Neural cell (in vitro differentiated cells): ENCODE measurements around the gene LRRC34. TPM values are rescaled to one million over a fixed set of nuclear protein-coding genes. Genes with fewer than 3 reads are reported as not detected.

ENCODE experiments used
- H2AFZ ChIP-seq: fragments of 200-600, 300-800 bp; sonication (generic), shearing (Covaris generic); 2 replicates; pipeline ENCODE4 v1.6.0; 2014; ENCODE audit warnings: low read depth, mild to moderate bottlenecking, antibody characterized with exemption, low read length, moderate library complexity
- H3F3A ChIP-seq: fragments of 200-600 bp; shearing (Covaris generic); 2 replicates; pipeline ENCODE4 v1.6.1; 2016; ENCODE audit warnings: mild to moderate bottlenecking, moderate library complexity, mixed read lengths, antibody characterized with exemption, low read length; ENCODE audit not compliant: insufficient read depth, poor library complexity, severe bottlenecking
- H3K27ac ChIP-seq: fragments of 200-600, 300-800 bp; sonication (generic), shearing (Covaris generic); 2 replicates; pipeline ENCODE4 v1.5.1; 2014; ENCODE audit warnings: mild to moderate bottlenecking, low read length, moderate library complexity
- H3K27me3 ChIP-seq: fragments of 300-800, 200-600 bp; sonication (generic), shearing (Covaris generic); 2 replicates; pipeline ENCODE4 v1.6.0; 2014; ENCODE audit warnings: mild to moderate bottlenecking, low read depth, low read length, moderate library complexity; ENCODE audit not compliant: insufficient read depth
- H3K36me3 ChIP-seq: fragments of 300-800, 200-600 bp; sonication (generic), shearing (Covaris generic); 2 replicates; pipeline ENCODE4 v1.5.1; 2014; ENCODE audit warnings: mild to moderate bottlenecking, antibody characterized with exemption, low read length, moderate library complexity; ENCODE audit not compliant: insufficient read depth
- H3K4me2 ChIP-seq: fragments of 300-800, 200-600 bp; sonication (generic), shearing (Covaris generic); 2 replicates; pipeline ENCODE4 v1.6.0; 2014; ENCODE audit warnings: mild to moderate bottlenecking, low read length
- H3K4me3 ChIP-seq: fragments of 300-800, 200-600 bp; sonication (generic), shearing (Covaris generic); 2 replicates; pipeline ENCODE4 v1.5.1; 2014; ENCODE audit warnings: mild to moderate bottlenecking, low read length, moderate library complexity
- H3K79me2 ChIP-seq: fragments of 200-600 bp; shearing (Covaris generic); replicated peaks from 2 replicates; pipeline ENCODE4 v1.6.0; 2014; ENCODE audit warnings: mild to moderate bottlenecking, low read length, moderate library complexity; ENCODE audit not compliant: insufficient read depth
- H3K9ac ChIP-seq: fragments of 300-800, 200-600 bp; sonication (generic), shearing (Covaris generic); 2 replicates; pipeline ENCODE4 v1.6.1; 2016; ENCODE audit warnings: mild to moderate bottlenecking, low read length, mixed read lengths
- H3K9me2 ChIP-seq: fragments of 200-600 bp; shearing (Covaris generic); 2 replicates; pipeline ENCODE4 v1.6.1; 2016; ENCODE audit warnings: mild to moderate bottlenecking, low read length, mixed read lengths; ENCODE audit not compliant: insufficient read depth
- H3K9me3 ChIP-seq: fragments of 200-600, 300-800 bp; sonication (generic), shearing (Covaris generic); 2 replicates; pipeline ENCODE4 v1.6.1; 2016; ENCODE audit warnings: mild to moderate bottlenecking, mixed run types, low read length, moderate library complexity, mixed read lengths
- H4K20me1 ChIP-seq: fragments of 200-600 bp; shearing (Covaris generic); 2 replicates; pipeline ENCODE4 v1.6.1; 2016; ENCODE audit warnings: mild to moderate bottlenecking, mixed run types; ENCODE audit not compliant: insufficient read depth
- EP300 ChIP-seq: fragments of 450-650 bp; conservative IDR thresholded peaks from 2 replicates; pipeline ENCODE4 v1.6.1; 2014; ENCODE audit warnings: antibody characterized with exemption, mild to moderate bottlenecking, moderate library complexity; ENCODE audit not compliant: poor library complexity, severe bottlenecking
- EZH2 ChIP-seq: fragments of 200-600, 300-800 bp; shearing (Covaris generic), sonication (generic); IDR thresholded peaks from 2 replicates; pipeline ENCODE4 v1.6.1; 2014; ENCODE audit warnings: antibody characterized with exemption, low read length, borderline replicate concordance, mild to moderate bottlenecking; ENCODE audit not compliant: insufficient read depth, poor library complexity, severe bottlenecking
- MXI1 ChIP-seq: fragments of 450-650 bp; conservative IDR thresholded peaks from 2 replicates; pipeline ENCODE4 v1.6.1; 2014; ENCODE audit warnings: antibody characterized with exemption, mild to moderate bottlenecking; ENCODE audit not compliant: poor library complexity, severe bottlenecking
- POLR2AphosphoS5 ChIP-seq: IDR thresholded peaks from 2 replicates; pipeline ENCODE4 v1.6.1; 2012
- RAD21 ChIP-seq: fragments of 450-650 bp; conservative IDR thresholded peaks from 2 replicates; pipeline ENCODE4 v1.6.1; 2014; ENCODE audit warnings: antibody characterized with exemption, mild to moderate bottlenecking, moderate library complexity
- REST ChIP-seq: IDR thresholded peaks from 2 replicates; pipeline ENCODE4 v1.6.1; 2012; ENCODE audit warnings: borderline replicate concordance
- SMC3 ChIP-seq: fragments of 450-650 bp; conservative IDR thresholded peaks from 2 replicates; pipeline ENCODE4 v1.6.1; 2014; ENCODE audit warnings: antibody characterized with exemption, mild to moderate bottlenecking, moderate library complexity; ENCODE audit not compliant: poor library complexity
- TAF1 ChIP-seq: IDR thresholded peaks from 2 replicates; pipeline ENCODE4 v1.6.1; 2012; ENCODE audit warnings: low read depth
- polyA plus RNA-seq: library from polyadenylated mRNA; depleted of rRNA; stranded (reverse); fragments of >200 nt; gene quantifications from 2 replicates; pipeline ENCODE4 v1.2.3, GENCODE V29; 2014
- TF ChIP-seq, protein P1 (sequence below): fragments of 450-650 bp; IDR thresholded peaks from 2 replicates; pipeline ENCODE4 v1.5.1; 2014; ENCODE audit warnings: antibody characterized with exemption, mild to moderate bottlenecking, moderate library complexity; ENCODE audit not compliant: poor library complexity, severe bottlenecking

The LRRC34 gene
- polyA plus RNA-seq, 1 donor from 2014 or later, result 1.1 TPM

DNA sequence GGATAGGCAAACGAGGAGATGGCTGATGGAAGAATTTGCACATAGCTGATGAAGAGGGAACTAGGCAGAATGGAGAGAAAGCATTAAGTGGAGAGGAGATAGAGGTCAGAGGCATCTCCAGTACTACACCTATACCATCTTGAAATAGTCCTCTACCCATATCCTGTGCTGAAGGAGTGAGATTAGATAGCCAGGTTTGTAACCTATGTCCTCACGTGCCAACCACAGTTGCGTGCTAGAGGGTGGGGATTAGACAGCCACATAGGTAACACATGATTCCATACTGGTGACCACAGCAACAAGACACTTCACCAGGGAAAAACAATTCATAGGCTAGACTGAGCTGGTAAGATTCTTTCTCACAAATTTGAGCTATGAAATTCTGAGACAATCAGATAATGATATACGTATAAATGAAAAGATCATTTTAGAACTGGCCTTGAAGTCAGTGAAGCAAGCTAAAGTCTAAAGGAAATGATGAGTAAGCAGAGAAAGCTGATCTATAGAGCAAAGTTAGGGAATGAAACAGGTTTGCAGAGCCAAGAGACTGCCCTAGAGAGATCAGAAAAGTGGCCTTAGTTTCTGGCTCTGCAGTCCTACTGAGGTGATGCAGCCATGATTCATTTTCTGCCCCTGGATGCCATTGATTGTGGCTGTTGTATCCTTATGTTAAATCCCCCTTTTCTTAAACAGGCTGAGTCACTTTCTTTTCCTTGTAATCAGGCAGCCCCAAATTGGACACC lies 21.8 kb downstream of the LRRC34 start:
- no peak overlapping the region for H3K9ac ChIP-seq
- no peak for TF ChIP-seq POLR2AphosphoS5
- no peak for TF ChIP-seq EP300
- TF ChIP-seq TAF1, result no peak
- no peak for TF ChIP-seq SMC3
- TF ChIP-seq EZH2, result no peak
- TF ChIP-seq RAD21, result no peak
- TF ChIP-seq REST, result no peak
- no peak for TF ChIP-seq MXI1
- TF ChIP-seq, protein P1, sequence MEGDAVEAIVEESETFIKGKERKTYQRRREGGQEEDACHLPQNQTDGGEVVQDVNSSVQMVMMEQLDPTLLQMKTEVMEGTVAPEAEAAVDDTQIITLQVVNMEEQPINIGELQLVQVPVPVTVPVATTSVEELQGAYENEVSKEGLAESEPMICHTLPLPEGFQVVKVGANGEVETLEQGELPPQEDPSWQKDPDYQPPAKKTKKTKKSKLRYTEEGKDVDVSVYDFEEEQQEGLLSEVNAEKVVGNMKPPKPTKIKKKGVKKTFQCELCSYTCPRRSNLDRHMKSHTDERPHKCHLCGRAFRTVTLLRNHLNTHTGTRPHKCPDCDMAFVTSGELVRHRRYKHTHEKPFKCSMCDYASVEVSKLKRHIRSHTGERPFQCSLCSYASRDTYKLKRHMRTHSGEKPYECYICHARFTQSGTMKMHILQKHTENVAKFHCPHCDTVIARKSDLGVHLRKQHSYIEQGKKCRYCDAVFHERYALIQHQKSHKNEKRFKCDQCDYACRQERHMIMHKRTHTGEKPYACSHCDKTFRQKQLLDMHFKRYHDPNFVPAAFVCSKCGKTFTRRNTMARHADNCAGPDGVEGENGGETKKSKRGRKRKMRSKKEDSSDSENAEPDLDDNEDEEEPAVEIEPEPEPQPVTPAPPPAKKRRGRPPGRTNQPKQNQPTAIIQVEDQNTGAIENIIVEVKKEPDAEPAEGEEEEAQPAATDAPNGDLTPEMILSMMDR, result no peak
- H3K27ac ChIP-seq, result no peak overlapping the region
- no peak overlapping the region for H2AFZ ChIP-seq
- no peak overlapping the region for H3K4me2 ChIP-seq
- no peak overlapping the region for H3K4me3 ChIP-seq
- H4K20me1 ChIP-seq, result no peaks in the 10 kb centered on the region
- H3K79me2 ChIP-seq, result no peaks in the 10 kb centered on the region
- H3F3A ChIP-seq, result no peaks in the 10 kb centered on the region
- H3K36me3 ChIP-seq, result peaks cover 8% of the 10 kb centered on the region
- no peaks in the 10 kb centered on the region for H3K9me3 ChIP-seq
- H3K9me2 ChIP-seq, result no peaks in the 10 kb centered on the region
- no peaks in the 10 kb centered on the region for H3K27me3 ChIP-seq

GRCh38 chr3:169790219-169790618 lies 22.5 kb downstream of the LRRC34 start:
- Histone ChIP-seq H3K27me3 (no peaks in the 10 kb centered on the region), H3K36me3 (peaks cover 8% of the 10 kb centered on the region), H3K9ac (no peak overlapping the region), H4K20me1 (no peaks in the 10 kb centered on the region), H3K79me2 (no peaks in the 10 kb centered on the region), H3K4me3 (no peak overlapping the region), H3F3A (no peaks in the 10 kb centered on the region), H3K4me2 (no peak overlapping the region), H2AFZ (no peak overlapping the region), H3K9me2 (no peaks in the 10 kb centered on the region), H3K9me3 (no peaks in the 10 kb centered on the region), H3K27ac (no peak overlapping the region)
- TF ChIP-seq REST, result no peak
- no peak for TF ChIP-seq POLR2AphosphoS5
- no peak for TF ChIP-seq EZH2
- TF ChIP-seq, protein P1, result no peak
- no peak for TF ChIP-seq RAD21
- no peak for TF ChIP-seq MXI1
- TF ChIP-seq SMC3, result no peak
